Measurements from ENCODE around the gene TOB2. TPM values are rescaled to one million over a fixed set of nuclear protein-coding genes. Genes with fewer than 3 reads are reported as not detected.
A peak's percentile ranks its signal among the peaks of the same experiment; 100 is the strongest.

TOB2 gene
- 30.8 and 31.2 TPM in 2 replicates for polyA plus RNA-seq (2013)

GRCh38 chr22:41446639-41447434, at the start of gene TOB2:
Gene TOB2 (minus strand): TSS chr22:41446801. CDS start chr22:41437345, 9,456 bp downstream.
- Histone ChIP-seq H3K4me2 (ENCODE audit: low read length) (peak within 1 kb of the TSS; percentile 92), H2BK12ac (ENCODE audit: low read length) (peak within 1 kb of the TSS; percentile 47), H3K14ac (ENCODE audit: low read length) (peak within 1 kb of the TSS; percentile 97), H4K91ac (ENCODE audit: low read depth, low read length) (peak within 1 kb of the TSS; percentile 95), H3K79me1 (ENCODE audit: low read length) (peaks cover 36% of the 10 kb centered on the region), H3K9me3 (ENCODE audit: insufficient read depth, low read depth, low read length) (no peaks in the 10 kb centered on the region), H4K12ac (ENCODE audit: low read depth, low read length) (peak within 1 kb of the TSS; percentile 92), H3K4ac (ENCODE audit: low read depth, low read length) (peak within 1 kb of the TSS; percentile 98), H3K79me2 (ENCODE audit: control insufficient read depth, insufficient read depth, low read length, poor library complexity) (peaks cover 47% of the 10 kb centered on the region), H3K23ac (ENCODE audit: low read length) (no peak within 1 kb of the TSS), H3K9ac (ENCODE audit: low read length) (peak within 1 kb of the TSS; percentile 97), H3K4me3 (ENCODE audit: low read depth, low read length) (peak within 1 kb of the TSS; percentile 98), H3K27me3 (ENCODE audit: insufficient read depth, low read length) (no peaks in the 10 kb centered on the region), H3K36me3 (ENCODE audit: control insufficient read depth in 1 of 2, insufficient read depth in 2 of 2, low read length in 2 of 2) (peaks cover 8 to 11% of the 10 kb centered on the region in 2 experiments), H3K4me1 (ENCODE audit: control insufficient read depth in 1 of 2, insufficient read depth in 2 of 2, low read length in 2 of 2) (peaks cover 7 to 9% of the 10 kb centered on the region in 2 experiments), H3K18ac (ENCODE audit: low read length) (peak within 1 kb of the TSS; percentile 95), H2AK5ac (ENCODE audit: low read length) (peak within 1 kb of the TSS; percentile 94), H2BK120ac (ENCODE audit: insufficient read depth, low read length, poor library complexity) (peak within 1 kb of the TSS; percentile 87), H3K27ac (ENCODE audit: low read depth, low read length) (peak within 1 kb of the TSS; percentile 95), H4K8ac (ENCODE audit: low read depth, low read length) (peak within 1 kb of the TSS; percentile 93), H2BK5ac (ENCODE audit: low read depth, low read length, poor library complexity) (peak within 1 kb of the TSS; percentile 97), H2AFZ (ENCODE audit: insufficient read depth, low read length, poor library complexity) (peak within 1 kb of the TSS; percentile 66)
- peak; percentile 94 to 98 for DNase-seq
- WGBS (ENCODE audit: extremely low coverage, insufficient coverage, insufficient read length) = no CpG with 5 or more reads among the region's 85 CpGs

GRCh38 chr22:41491374-41492100, 44.9 kb upstream of the TOB2 start:
- no CpG with 5 or more reads among the region's 5 CpGs for WGBS (ENCODE audit: extremely low coverage, insufficient coverage, insufficient read length)
- no peak overlapping the region for H3K4me2 ChIP-seq (ENCODE audit: low read length)
- H4K91ac ChIP-seq (ENCODE audit: low read depth, low read length) = no peak overlapping the region
- H2BK120ac ChIP-seq (ENCODE audit: insufficient read depth, low read length, poor library complexity) = no peak overlapping the region
- H3K9ac ChIP-seq (ENCODE audit: low read length) = no peak overlapping the region
- H3K27ac ChIP-seq (ENCODE audit: low read depth, low read length) = no peak overlapping the region
- no peaks in the 10 kb centered on the region for H3K27me3 ChIP-seq (ENCODE audit: insufficient read depth, low read length)
- no peak overlapping the region for H2BK12ac ChIP-seq (ENCODE audit: low read length)
- DNase-seq = no peak
- H4K8ac ChIP-seq (ENCODE audit: low read depth, low read length) = no peak overlapping the region
- no peak overlapping the region for H2BK5ac ChIP-seq (ENCODE audit: low read depth, low read length, poor library complexity)
- no peak overlapping the region for H3K23ac ChIP-seq (ENCODE audit: low read length)
- no peak overlapping the region for H3K18ac ChIP-seq (ENCODE audit: low read length)
- no peak overlapping the region for H3K4ac ChIP-seq (ENCODE audit: low read depth, low read length)
- no peaks in the 10 kb centered on the region for H3K9me3 ChIP-seq (ENCODE audit: insufficient read depth, low read depth, low read length)
- H3K4me3 ChIP-seq (ENCODE audit: low read depth, low read length) = no peak overlapping the region
- no peak overlapping the region for H4K12ac ChIP-seq (ENCODE audit: low read depth, low read length)
- peaks cover 2 to 3% of the 10 kb centered on the region in 2 experiments for H3K4me1 ChIP-seq (ENCODE audit: control insufficient read depth in 1 of 2, insufficient read depth in 2 of 2, low read length in 2 of 2)
- no peak overlapping the region for H2AFZ ChIP-seq (ENCODE audit: insufficient read depth, low read length, poor library complexity)
- H2AK5ac ChIP-seq (ENCODE audit: low read length) = no peak overlapping the region
- H3K79me2 ChIP-seq (ENCODE audit: control insufficient read depth, insufficient read depth, low read length, poor library complexity) = peaks cover 2% of the 10 kb centered on the region
- no peak overlapping the region for H3K14ac ChIP-seq (ENCODE audit: low read length)
- peaks cover 2 to 8% of the 10 kb centered on the region in 2 experiments for H3K36me3 ChIP-seq (ENCODE audit: control insufficient read depth in 1 of 2, insufficient read depth in 2 of 2, low read length in 2 of 2)
- H3K79me1 ChIP-seq (ENCODE audit: low read length) = no peaks in the 10 kb centered on the region

GRCh38 chr22:41488596-41489385, 42.2 kb upstream of the TOB2 start:
- no peak overlapping the region for H2BK120ac ChIP-seq (ENCODE audit: insufficient read depth, low read length, poor library complexity)
- H2BK12ac ChIP-seq (ENCODE audit: low read length) = no peak overlapping the region
- no peak overlapping the region for H3K18ac ChIP-seq (ENCODE audit: low read length)
- WGBS (ENCODE audit: extremely low coverage, insufficient coverage, insufficient read length) = no CpG with 5 or more reads among the region's 3 CpGs
- no peak overlapping the region for H3K4ac ChIP-seq (ENCODE audit: low read depth, low read length)
- no peak overlapping the region for H4K91ac ChIP-seq (ENCODE audit: low read depth, low read length)
- no peak overlapping the region for H3K4me2 ChIP-seq (ENCODE audit: low read length)
- H3K27ac ChIP-seq (ENCODE audit: low read depth, low read length) = no peak overlapping the region
- H3K27me3 ChIP-seq (ENCODE audit: insufficient read depth, low read length) = no peaks in the 10 kb centered on the region
- no peaks in the 10 kb centered on the region for H3K9me3 ChIP-seq (ENCODE audit: insufficient read depth, low read depth, low read length)
- H3K79me1 ChIP-seq (ENCODE audit: low read length) = no peaks in the 10 kb centered on the region
- no peak overlapping the region for H2AK5ac ChIP-seq (ENCODE audit: low read length)
- H3K9ac ChIP-seq (ENCODE audit: low read length) = no peak overlapping the region
- no peak overlapping the region for H2BK5ac ChIP-seq (ENCODE audit: low read depth, low read length, poor library complexity)
- DNase-seq = no peak
- H3K14ac ChIP-seq (ENCODE audit: low read length) = no peak overlapping the region
- H3K23ac ChIP-seq (ENCODE audit: low read length) = no peak overlapping the region
- no peak overlapping the region for H4K8ac ChIP-seq (ENCODE audit: low read depth, low read length)
- no peak overlapping the region for H4K12ac ChIP-seq (ENCODE audit: low read depth, low read length)
- H3K4me1 ChIP-seq (ENCODE audit: control insufficient read depth in 1 of 2, insufficient read depth in 2 of 2, low read length in 2 of 2) = peaks cover 2 to 3% of the 10 kb centered on the region in 2 experiments
- H3K36me3 ChIP-seq (ENCODE audit: control insufficient read depth in 1 of 2, insufficient read depth in 2 of 2, low read length in 2 of 2) = peaks cover 0 to 3% of the 10 kb centered on the region in 2 experiments
- H3K4me3 ChIP-seq (ENCODE audit: low read depth, low read length) = no peak overlapping the region
- H3K79me2 ChIP-seq (ENCODE audit: control insufficient read depth, insufficient read depth, low read length, poor library complexity) = peaks cover 2% of the 10 kb centered on the region
- no peak overlapping the region for H2AFZ ChIP-seq (ENCODE audit: insufficient read depth, low read length, poor library complexity)

- Histone ChIP-seq H3K14ac (ENCODE audit: low read length) (no peak overlapping the region), H3K9ac (ENCODE audit: low read length) (no peak overlapping the region), H3K79me1 (ENCODE audit: low read length) (no peaks in the 10 kb centered on the region), H3K4me1 (ENCODE audit: control insufficient read depth in 1 of 2, insufficient read depth in 2 of 2, low read length in 2 of 2) (peaks cover 2 to 3% of the 10 kb centered on the region in 2 experiments), H3K23ac (ENCODE audit: low read length) (no peak overlapping the region), H3K4me2 (ENCODE audit: low read length) (no peak overlapping the region), H4K12ac (ENCODE audit: low read depth, low read length) (no peak overlapping the region), H3K27ac (ENCODE audit: low read depth, low read length) (no peak overlapping the region), H4K91ac (ENCODE audit: low read depth, low read length) (no peak overlapping the region), H3K18ac (ENCODE audit: low read length) (no peak overlapping the region), H2AFZ (ENCODE audit: insufficient read depth, low read length, poor library complexity) (no peak overlapping the region), H3K9me3 (ENCODE audit: insufficient read depth, low read depth, low read length) (no peaks in the 10 kb centered on the region), H2BK120ac (ENCODE audit: insufficient read depth, low read length, poor library complexity) (no peak overlapping the region), H3K36me3 (ENCODE audit: control insufficient read depth in 1 of 2, insufficient read depth in 2 of 2, low read length in 2 of 2) (peaks cover 0 to 3% of the 10 kb centered on the region in 2 experiments), H4K8ac (ENCODE audit: low read depth, low read length) (no peak overlapping the region), H3K4ac (ENCODE audit: low read depth, low read length) (no peak overlapping the region), H3K27me3 (ENCODE audit: insufficient read depth, low read length) (no peaks in the 10 kb centered on the region), H2AK5ac (ENCODE audit: low read length) (no peak overlapping the region), H2BK12ac (ENCODE audit: low read length) (no peak overlapping the region), H3K4me3 (ENCODE audit: low read depth, low read length) (no peak overlapping the region), H2BK5ac (ENCODE audit: low read depth, low read length, poor library complexity) (no peak overlapping the region), H3K79me2 (ENCODE audit: control insufficient read depth, insufficient read depth, low read length, poor library complexity) (peaks cover 2% of the 10 kb centered on the region)
- WGBS (ENCODE audit: extremely low coverage, insufficient coverage, insufficient read length) = no CpG with 5 or more reads among the region's 4 CpGs
- DNase-seq = no peak
These were observed 41.5 kb upstream of the TOB2 start for GRCh38 chr22:41488076-41488475.

Data from trophoblast cell (in vitro differentiated cells and primary cell).